ENCODE data around the gene CYP24A1.

GRCh38 chr20:54172856-54173652 lies 732 bp downstream of the CYP24A1 start:
- no peak for TF ChIP-seq CTCF (IDR thresholded peaks at IDR 0.05)
- no peak for TF ChIP-seq POLR2A (IDR thresholded peaks at IDR 0.05)

All from prostate gland (tissue), 2 donors.